Mesothelial cell of epicardium (in vitro differentiated cells): ENCODE results near the gene THADA. TPM values are rescaled to one million over a fixed set of nuclear protein-coding genes. Genes with fewer than 3 reads are reported as not detected.

Experiments
- DNase-seq, 2 experiments: peaks; one replicate each; pipeline ENCODE4 v3.0.0; 2021; ENCODE audit warnings: low spot score in 2 of 2; ENCODE audit not compliant: unreplicated experiment in 2 of 2
- H3K27ac Mint-ChIP-seq: 2 replicates; pipeline ENCODE4 v1.8.0; 2021; ENCODE audit warnings: mixed read lengths
- H3K27me3 Mint-ChIP-seq: 2 replicates; pipeline ENCODE4 v1.8.0; 2021; ENCODE audit warnings: low read depth, mixed read lengths
- H3K36me3 Mint-ChIP-seq: 2 replicates; pipeline ENCODE4 v1.8.0; 2021; ENCODE audit warnings: mixed read lengths
- H3K4me1 Mint-ChIP-seq: 2 replicates; pipeline ENCODE4 v1.8.0; 2021; ENCODE audit warnings: mixed read lengths
- H3K4me3 Mint-ChIP-seq: 2 replicates; pipeline ENCODE4 v1.8.0; 2021; ENCODE audit warnings: mild to moderate bottlenecking, moderate library complexity, mixed read lengths
- H3K9me3 Mint-ChIP-seq: 2 replicates; pipeline ENCODE4 v1.8.0; 2021; ENCODE audit warnings: mixed read lengths
- CTCF ChIP-seq: fragments of 200-600 bp; sonication (generic); IDR thresholded peaks from one replicate; pipeline ENCODE4 v1.5.0; 2021; ENCODE audit warnings: antibody characterized with exemption; ENCODE audit not compliant: unreplicated experiment
- total RNA-seq: library from RNA; stranded (reverse); gene quantifications from 3 replicates; pipeline ENCODE4 v1.2.1, GENCODE V29; 2021

The THADA gene
- total RNA-seq, 1 donor from 2014 or later, result 33.6 TPM

- no peak for DNase-seq
- Mint-ChIP-seq H3K4me3 (no peak overlapping the region), H3K4me1 (peaks cover 46% of the 10 kb centered on the region), H3K9me3 (peaks cover 5% of the 10 kb centered on the region), H3K27ac (no peak overlapping the region), H3K27me3 (no peaks in the 10 kb centered on the region), H3K36me3 (no peaks in the 10 kb centered on the region)
- no peak for TF ChIP-seq CTCF
These were observed 282.2 kb downstream of the THADA start for GRCh38 chr2:43313642-43314017.

GRCh38 chr2:43312755-43313641, 282.8 kb downstream of the THADA start:
- no peaks in the 10 kb centered on the region for H3K27me3 Mint-ChIP-seq
- H3K9me3 Mint-ChIP-seq, result peaks cover 5% of the 10 kb centered on the region
- peaks cover 2% of the 10 kb centered on the region for H3K36me3 Mint-ChIP-seq
- peaks cover 43% of the 10 kb centered on the region for H3K4me1 Mint-ChIP-seq
- peak overlapping the region; percentile 63 for H3K27ac Mint-ChIP-seq
- H3K4me3 Mint-ChIP-seq, result no peak overlapping the region
- no peak for DNase-seq
- no peak for TF ChIP-seq CTCF

- no peak for TF ChIP-seq CTCF
- H3K4me1 Mint-ChIP-seq, result peaks cover 39% of the 10 kb centered on the region
These were observed 284.6 kb downstream of the THADA start for GRCh38 chr2:43311276-43311675.

GRCh38 chr2:43309935-43310334, 285.9 kb downstream of the THADA start:
- H3K4me3 Mint-ChIP-seq, result no peak overlapping the region
- no peaks in the 10 kb centered on the region for H3K27me3 Mint-ChIP-seq
- DNase-seq, result no peak
- TF ChIP-seq CTCF, result no peak
- peaks cover 5% of the 10 kb centered on the region for H3K9me3 Mint-ChIP-seq
- H3K4me1 Mint-ChIP-seq, result peaks cover 46% of the 10 kb centered on the region
- H3K36me3 Mint-ChIP-seq, result peaks cover 2% of the 10 kb centered on the region
- H3K27ac Mint-ChIP-seq, result peak overlapping the region; percentile 63

More at GRCh38 chr2:43311276-43311675, 284.6 kb downstream of the THADA start:
- peaks cover 2% of the 10 kb centered on the region for H3K36me3 Mint-ChIP-seq
- no peak overlapping the region for H3K4me3 Mint-ChIP-seq
- peak overlapping the region; percentile 63 for H3K27ac Mint-ChIP-seq
- no peak for DNase-seq
- H3K27me3 Mint-ChIP-seq, result no peaks in the 10 kb centered on the region
- peaks cover 5% of the 10 kb centered on the region for H3K9me3 Mint-ChIP-seq

GRCh38 chr2:43307973-43308372, 287.9 kb downstream of the THADA start:
- no peak for TF ChIP-seq CTCF
- Mint-ChIP-seq H3K27ac (no peak overlapping the region), H3K27me3 (no peaks in the 10 kb centered on the region), H3K36me3 (peaks cover 2% of the 10 kb centered on the region), H3K4me1 (peaks cover 41% of the 10 kb centered on the region), H3K4me3 (no peak overlapping the region), H3K9me3 (peaks cover 5% of the 10 kb centered on the region)
- DNase-seq, result no peak
